Left ventricle myocardium inferior (tissue), 1 donor: ENCODE measurements around the gene TMEM9B. TPM values are rescaled to one million over a fixed set of nuclear protein-coding genes. Genes with fewer than 3 reads are reported as not detected.

Experiments used
- DNase-seq: peaks from one replicate; pipeline ENCODE4 v3.0.0-alpha.2; 2020
- H3K27ac ChIP-seq: fragments of 200-600 bp; replicated peaks from 2 replicates; pipeline ENCODE4 v1.8.0; 2021
- H3K27me3 ChIP-seq: fragments of 200-600 bp; 2 replicates; pipeline ENCODE4 v1.8.0; 2021; ENCODE audit warnings: low read depth
- H3K36me3 ChIP-seq: fragments of 200-600 bp; 2 replicates; pipeline ENCODE4 v1.8.0; 2021
- H3K4me1 ChIP-seq: fragments of 200-600 bp; 2 replicates; pipeline ENCODE4 v1.8.0; 2021
- H3K4me3 ChIP-seq: fragments of 200-600 bp; 2 replicates; pipeline ENCODE4 v1.8.0; 2021; ENCODE audit warnings: mild to moderate bottlenecking, moderate library complexity
- H3K9me3 ChIP-seq: fragments of 200-600 bp; replicated peaks from 2 replicates; pipeline ENCODE4 v1.8.0; 2021
- intact Hi-C: fragments of 100-400 bp; cut with micrococcal nuclease; formaldehyde crosslinking; loops from one replicate; pipeline ENCODE4 v1.11.0; 2022
- total RNA-seq: library from RNA; stranded (reverse); fragmentation: NEBNext Ultra II Directional; extraction: Animal tissue kit (Norgen Biotek cat#: 25700); gene quantifications from one replicate; pipeline ENCODE4 v1.2.1, GENCODE V29; 2021
- TF ChIP-seq, protein P1 (sequence below): fragments of 200-600 bp; IDR thresholded peaks from 2 replicates; pipeline ENCODE4 v1.8.0; 2021; ENCODE audit warnings: antibody characterized with exemption, mild to moderate bottlenecking, borderline replicate concordance
- donor health status: DM: no; HTN: yes; CAD: no; lungs with severe emphysema.

The TMEM9B gene
- total RNA-seq, 1 donor from 2014 or later = 51.1 TPM

DNA sequence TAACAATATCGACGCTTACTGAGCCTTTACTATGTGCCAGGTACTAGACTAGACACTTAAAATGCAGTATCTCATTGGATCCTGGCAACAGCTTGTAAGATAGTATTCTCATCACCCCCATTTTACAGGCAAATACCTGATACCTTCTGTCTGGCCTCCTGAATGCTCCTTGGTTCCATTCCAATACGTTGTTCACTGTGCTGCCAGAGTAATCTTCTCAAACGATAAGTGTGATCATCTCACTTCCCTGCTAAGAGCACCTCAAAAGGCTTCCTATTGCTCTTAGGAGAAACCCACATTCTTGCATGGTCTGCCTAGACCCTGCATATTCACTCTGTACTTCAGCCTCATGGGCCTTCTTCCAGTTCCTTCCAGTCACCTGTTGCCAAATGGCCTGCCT lies 40.8 kb upstream of the TMEM9B start:
- peaks cover 37% of the 10 kb centered on the region for H3K27me3 ChIP-seq
- intact Hi-C loops = no loop called here
- H3K9me3 ChIP-seq = peaks cover 7% of the 10 kb centered on the region
- no peak overlapping the region for H3K4me3 ChIP-seq
- H3K4me1 ChIP-seq = peaks cover 20% of the 10 kb centered on the region
- no peaks in the 10 kb centered on the region for H3K36me3 ChIP-seq
- H3K27ac ChIP-seq = no peak overlapping the region
- TF ChIP-seq, protein P1, sequence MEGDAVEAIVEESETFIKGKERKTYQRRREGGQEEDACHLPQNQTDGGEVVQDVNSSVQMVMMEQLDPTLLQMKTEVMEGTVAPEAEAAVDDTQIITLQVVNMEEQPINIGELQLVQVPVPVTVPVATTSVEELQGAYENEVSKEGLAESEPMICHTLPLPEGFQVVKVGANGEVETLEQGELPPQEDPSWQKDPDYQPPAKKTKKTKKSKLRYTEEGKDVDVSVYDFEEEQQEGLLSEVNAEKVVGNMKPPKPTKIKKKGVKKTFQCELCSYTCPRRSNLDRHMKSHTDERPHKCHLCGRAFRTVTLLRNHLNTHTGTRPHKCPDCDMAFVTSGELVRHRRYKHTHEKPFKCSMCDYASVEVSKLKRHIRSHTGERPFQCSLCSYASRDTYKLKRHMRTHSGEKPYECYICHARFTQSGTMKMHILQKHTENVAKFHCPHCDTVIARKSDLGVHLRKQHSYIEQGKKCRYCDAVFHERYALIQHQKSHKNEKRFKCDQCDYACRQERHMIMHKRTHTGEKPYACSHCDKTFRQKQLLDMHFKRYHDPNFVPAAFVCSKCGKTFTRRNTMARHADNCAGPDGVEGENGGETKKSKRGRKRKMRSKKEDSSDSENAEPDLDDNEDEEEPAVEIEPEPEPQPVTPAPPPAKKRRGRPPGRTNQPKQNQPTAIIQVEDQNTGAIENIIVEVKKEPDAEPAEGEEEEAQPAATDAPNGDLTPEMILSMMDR = no peak
- DNase-seq = no peak

DNA sequence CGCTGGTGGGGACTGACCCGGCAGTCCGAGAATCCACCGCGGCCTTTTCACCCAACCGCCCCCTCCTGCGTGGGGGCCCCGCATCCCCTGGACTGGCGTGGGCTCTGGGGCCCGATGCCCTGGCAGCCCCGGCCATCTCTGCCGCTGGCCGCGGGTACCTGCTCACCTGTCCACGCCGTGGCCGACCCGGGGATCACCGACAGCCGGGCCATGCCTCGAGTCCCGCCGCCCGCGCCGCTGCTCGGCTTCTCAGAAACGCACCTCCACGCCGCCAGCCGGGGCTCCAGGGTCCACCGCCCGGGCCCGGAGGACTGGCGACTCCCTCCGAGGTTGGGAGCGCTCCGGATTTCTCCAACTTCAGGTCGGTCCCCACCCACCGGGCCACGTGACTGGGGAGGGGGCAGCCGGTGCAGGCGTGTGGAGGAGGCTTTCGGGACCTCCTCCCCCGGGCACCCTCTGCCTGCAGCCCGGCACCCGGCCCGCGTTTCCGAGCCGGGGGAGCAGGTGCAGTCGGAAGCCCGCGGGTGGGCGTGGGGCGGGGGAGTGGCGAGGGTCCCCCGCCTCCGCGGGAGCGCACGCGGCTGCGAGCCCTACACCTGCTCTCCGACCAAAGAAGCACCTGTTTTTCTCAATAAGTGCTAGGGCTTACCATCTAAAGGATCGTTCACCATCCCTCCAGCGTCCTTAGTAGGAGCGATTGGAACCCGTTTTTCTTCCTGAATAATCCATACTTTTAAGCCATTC lies 40.1 kb upstream of the TMEM9B start:
- no peak for DNase-seq
- Histone ChIP-seq H3K36me3 (no peaks in the 10 kb centered on the region), H3K27me3 (peaks cover 44% of the 10 kb centered on the region), H3K4me3 (peak overlapping the region; percentile 67), H3K9me3 (no peaks in the 10 kb centered on the region), H3K27ac (no peak overlapping the region), H3K4me1 (peaks cover 20% of the 10 kb centered on the region)
- intact Hi-C loops = no loop called here
- TF ChIP-seq, protein P1 = no peak

DNA sequence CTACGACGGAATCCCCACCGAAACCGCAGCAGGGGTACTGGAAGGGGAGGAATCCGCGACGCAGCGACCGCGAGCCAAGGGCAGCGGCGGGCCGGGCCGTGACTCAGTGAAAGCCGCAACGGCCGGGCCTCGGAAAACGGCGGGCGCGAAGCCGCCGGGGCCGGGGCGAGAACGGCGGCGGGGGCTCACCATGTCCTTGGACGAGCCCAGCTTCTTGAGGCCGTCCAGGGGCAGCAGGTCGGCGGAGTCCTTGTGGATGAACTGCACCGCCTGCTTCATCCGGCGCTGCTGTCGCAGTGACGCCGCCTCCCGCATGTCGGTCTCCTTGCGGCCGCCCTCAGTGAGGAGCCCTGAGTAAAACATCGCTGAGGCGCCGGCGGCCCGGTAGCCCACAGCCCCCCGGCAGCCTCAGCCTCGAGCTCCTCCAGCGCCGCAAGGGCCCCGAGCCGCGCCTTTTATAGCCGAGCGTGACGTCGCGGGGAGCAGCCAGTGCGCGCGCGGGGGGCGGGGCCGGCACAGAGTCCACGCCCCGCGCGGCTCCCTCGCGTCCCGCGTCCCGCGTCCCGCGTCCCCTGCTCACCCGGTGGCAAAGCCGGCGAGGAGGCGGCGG lies 39.4 kb upstream of the TMEM9B start, which contains the start of gene NRIP3:
Gene NRIP3 (minus strand): TSS at position 429 of the 610 bp plus-strand sequence. CDS start 66 bp downstream, at position 363.
- intact Hi-C loops = no loop called here
- H3K27me3 ChIP-seq = peaks cover 51% of the 10 kb centered on the region

DNA sequence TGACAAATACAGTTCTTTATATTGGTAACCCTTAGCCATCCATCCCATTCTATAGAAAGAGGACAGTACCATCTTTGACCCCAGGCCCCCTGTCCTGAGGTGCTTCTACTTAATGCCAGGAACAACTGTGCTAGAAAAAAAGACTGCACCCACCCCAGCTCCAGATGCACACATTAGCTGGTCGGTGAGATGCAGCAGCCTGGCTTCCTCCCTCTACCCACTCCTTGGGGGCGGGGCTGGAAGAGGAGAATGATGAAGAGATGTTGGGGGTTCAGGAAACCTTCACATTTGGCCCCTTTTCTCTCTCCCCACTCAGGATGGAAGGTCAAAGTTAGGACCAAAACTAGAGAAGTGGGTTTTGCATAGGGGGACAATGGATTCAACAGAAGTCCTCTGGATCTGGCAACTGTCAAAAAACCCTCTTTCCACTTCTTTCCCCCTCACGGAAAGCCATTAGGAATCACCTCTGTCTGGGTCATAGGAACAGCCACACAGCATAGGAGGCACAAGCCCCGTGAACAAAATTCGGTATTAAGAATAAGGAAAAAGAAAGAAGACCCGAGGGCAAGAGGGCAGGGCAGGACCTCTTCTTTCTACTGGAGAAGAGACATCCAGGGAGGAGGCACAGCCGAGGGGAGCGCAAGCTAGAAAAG lies 38.8 kb upstream of the TMEM9B start:
- DNase-seq = no peak
- no peak overlapping the region for H3K27ac ChIP-seq
- intact Hi-C loops = no loop called here
- peaks cover 20% of the 10 kb centered on the region for H3K4me1 ChIP-seq
- no peaks in the 10 kb centered on the region for H3K9me3 ChIP-seq
- TF ChIP-seq, protein P1 = no peak
- peak overlapping the region; percentile 67 for H3K4me3 ChIP-seq
- no peaks in the 10 kb centered on the region for H3K36me3 ChIP-seq
- H3K27me3 ChIP-seq = peaks cover 56% of the 10 kb centered on the region

More for the DNA sequence above, 39.4 kb upstream of the TMEM9B start, which contains the start of gene NRIP3:
- DNase-seq = peak; percentile 69
- Histone ChIP-seq H3K4me1 (peaks cover 20% of the 10 kb centered on the region), H3K27ac (no peak within 1 kb of the TSS), H3K4me3 (peak within 1 kb of the TSS; percentile 67), H3K9me3 (no peaks in the 10 kb centered on the region), H3K36me3 (no peaks in the 10 kb centered on the region)
- TF ChIP-seq, protein P1 = no peak

DNA sequence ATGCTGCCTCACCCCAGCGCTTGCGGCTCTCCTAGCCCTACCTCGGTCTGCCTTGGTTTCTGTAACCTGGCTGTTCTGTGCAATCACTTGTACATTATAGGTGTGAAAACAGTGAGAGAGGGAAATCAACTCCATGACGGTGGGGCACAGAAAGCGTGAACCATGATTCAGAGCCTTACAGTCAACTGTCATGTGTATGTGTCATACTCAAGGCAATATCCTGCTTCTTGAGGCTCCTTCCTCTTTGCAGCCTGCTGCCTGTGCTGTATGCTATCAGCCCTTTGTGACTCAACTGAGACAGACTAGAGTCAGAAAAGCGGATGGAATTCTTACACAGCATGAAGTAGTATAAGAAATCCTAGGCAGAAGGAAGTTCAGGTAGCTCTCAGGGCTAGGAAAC lies 37.5 kb upstream of the TMEM9B start:
- Histone ChIP-seq H3K9me3 (no peaks in the 10 kb centered on the region), H3K4me1 (peaks cover 20% of the 10 kb centered on the region), H3K4me3 (no peak overlapping the region), H3K27me3 (peaks cover 67% of the 10 kb centered on the region), H3K27ac (no peak overlapping the region), H3K36me3 (no peaks in the 10 kb centered on the region)
- DNase-seq = no peak
- intact Hi-C loops = no loop called here
- TF ChIP-seq, protein P1 = no peak
